HepG2 (cell line): Measurements from ENCODE around the gene DHRS11. TPM values are rescaled to one million over a fixed set of nuclear protein-coding genes. Genes with fewer than 3 reads are reported as not detected.

ENCODE experiments used
- ATF6 ChIP-seq: sonication (generic); formaldehyde crosslinking; conservative IDR thresholded peaks from 2 replicates; pipeline ENCODE4 v1.4.0; 2020; ENCODE audit warnings: missing genetic modification reagents
- ERF ChIP-seq: IDR thresholded peaks from 2 replicates; pipeline ENCODE4 v1.6.1; 2018; ENCODE audit warnings: missing biosample characterization, missing genetic modification reagents
- FLYWCH1 ChIP-seq: sonication (generic); formaldehyde crosslinking; IDR thresholded peaks from 2 replicates; pipeline ENCODE4 v1.8.1; 2023; ENCODE audit warnings: mild to moderate bottlenecking, missing genetic modification reagents
- GABPB1 ChIP-seq: IDR thresholded peaks from 2 replicates; pipeline ENCODE4 v1.6.1; 2016; ENCODE audit warnings: mild to moderate bottlenecking, missing genetic modification reagents, moderate library complexity, missing compliant biosample characterization
- KMT2B ChIP-seq: IDR thresholded peaks from 2 replicates; pipeline ENCODE4 v1.6.1; 2016; ENCODE audit warnings: missing genetic modification reagents, missing compliant biosample characterization
- MZF1 ChIP-seq: sonication (generic); formaldehyde crosslinking; IDR thresholded peaks from 2 replicates; pipeline ENCODE4 v1.8.1; 2023; ENCODE audit warnings: mild to moderate bottlenecking, missing genetic modification reagents, borderline replicate concordance
- NAIF1 ChIP-seq: sonication (generic); formaldehyde crosslinking; IDR thresholded peaks from 2 replicates; pipeline ENCODE4 v1.5.0; 2020; ENCODE audit warnings: mild to moderate bottlenecking, missing genetic modification reagents, borderline replicate concordance
- NFIB ChIP-seq: sonication (generic); formaldehyde crosslinking; IDR thresholded peaks from 2 replicates; pipeline ENCODE4 v1.9.0; 2021; ENCODE audit warnings: missing genetic modification reagents, mild to moderate bottlenecking, borderline replicate concordance
- NONO ChIP-seq, 2 experiments: fragments of 450-650 bp in 1 of 2; sonication (generic) in 1 of 2; formaldehyde crosslinking in 1 of 2; IDR thresholded peaks in 1 of 2; conservative IDR thresholded peaks in 1 of 2; 2 replicates each; pipeline versions ENCODE4 v1.6.1 to v1.8.0; 2017 to 2022; ENCODE audit warnings: mild to moderate bottlenecking in 1 of 2, missing genetic modification reagents in 1 of 2, moderate library complexity in 1 of 2
- POLR2A ChIP-seq, 2 experiments: IDR thresholded peaks; 2 replicates each; pipeline ENCODE4 v1.6.1; 2011; ENCODE audit warnings: low read depth in 2 of 2, low read length in 2 of 2, mild to moderate bottlenecking in 1 of 2, moderate library complexity in 1 of 2; ENCODE audit not compliant: insufficient read depth in 1 of 2
- SKIL ChIP-seq: sonication (generic); formaldehyde crosslinking; IDR thresholded peaks from 2 replicates; pipeline ENCODE4 v1.8.0; 2022; ENCODE audit warnings: missing genetic modification reagents, mild to moderate bottlenecking, moderate library complexity, borderline replicate concordance
- SRSF1 ChIP-seq: fragments of 200-400 bp; formaldehyde crosslinking; optimal IDR thresholded peaks from 2 replicates; pipeline ENCODE3; 2017; ENCODE audit warnings: mild to moderate bottlenecking, low read depth, low read length, moderate library complexity
- TMF1 ChIP-seq: sonication (generic); formaldehyde crosslinking; IDR thresholded peaks from 2 replicates; pipeline ENCODE4 v1.8.1; 2022; ENCODE audit warnings: low read depth, missing genetic modification reagents
- TOPORS ChIP-seq: sonication (generic); formaldehyde crosslinking; IDR thresholded peaks from 2 replicates; pipeline ENCODE4 v1.8.0; 2023; ENCODE audit warnings: mild to moderate bottlenecking, missing genetic modification reagents
- UBTF ChIP-seq: sonication (generic); formaldehyde crosslinking; IDR thresholded peaks from 2 replicates; pipeline ENCODE4 v1.4.0; 2020; ENCODE audit warnings: mild to moderate bottlenecking, missing genetic modification reagents
- ZFAT ChIP-seq: sonication (generic); formaldehyde crosslinking; conservative IDR thresholded peaks from 2 replicates; pipeline ENCODE4 v1.8.1; 2023; ENCODE audit warnings: missing genetic modification reagents, inconsistent platforms
- ZFY ChIP-seq: sonication (generic); formaldehyde crosslinking; IDR thresholded peaks from 2 replicates; pipeline ENCODE4 v1.4.0; 2020; ENCODE audit warnings: missing genetic modification reagents
- ZNF274 ChIP-seq: sonication (generic); formaldehyde crosslinking; IDR thresholded peaks from 2 replicates; pipeline ENCODE4 v1.5.1; 2020; ENCODE audit warnings: mild to moderate bottlenecking, missing genetic modification reagents
- ZNF337 ChIP-seq: sonication (generic); formaldehyde crosslinking; IDR thresholded peaks from 2 replicates; pipeline ENCODE4 v1.5.1; 2020; ENCODE audit warnings: missing genetic modification reagents, low read depth, mild to moderate bottlenecking, borderline replicate concordance
- ZNF619 ChIP-seq: sonication (generic); formaldehyde crosslinking; IDR thresholded peaks from 2 replicates; pipeline ENCODE4 v1.4.0; 2020; ENCODE audit warnings: mild to moderate bottlenecking, missing genetic modification reagents
- ZNF644 ChIP-seq: IDR thresholded peaks from 2 replicates; pipeline ENCODE4 v1.6.1; 2016; ENCODE audit warnings: low read depth
- ZNF703 ChIP-seq: sonication (generic); formaldehyde crosslinking; IDR thresholded peaks from 2 replicates; pipeline ENCODE4 v1.5.1; 2020; ENCODE audit warnings: missing genetic modification reagents, mild to moderate bottlenecking, moderate library complexity, borderline replicate concordance
- ZNF841 ChIP-seq: sonication (generic); formaldehyde crosslinking; IDR thresholded peaks from 2 replicates; pipeline ENCODE4 v1.8.1; 2023; ENCODE audit warnings: missing genetic modification reagents, borderline replicate concordance
- ZNF850 ChIP-seq: sonication (generic); formaldehyde crosslinking; conservative IDR thresholded peaks from 2 replicates; pipeline ENCODE4 v1.9.0; 2021; ENCODE audit warnings: mild to moderate bottlenecking, missing genetic modification reagents
- ZNF883 ChIP-seq: sonication (generic); formaldehyde crosslinking; IDR thresholded peaks from 2 replicates; pipeline ENCODE4 v1.5.1; 2020; ENCODE audit warnings: mild to moderate bottlenecking, missing genetic modification reagents; ENCODE audit errors: not compliant biosample characterization
- polyA plus RNA-seq, 8 experiments: library from polyadenylated mRNA; depleted of rRNA in 3 of 8; stranded (reverse) in 7 of 8; unstranded in 1 of 8; fragments of >200 nt; fragmentation: Illumina TruSeq in 4 of 8; extraction: Trizol in 4 of 8; gene quantifications; 2 replicates each; pipeline versions ENCODE4 v1.2.1 to v1.2.3, GENCODE V29; 2011 to 2016; ENCODE audit warnings: low read depth in 4 of 8, missing spikeins in 1 of 8, mixed read lengths in 1 of 8; ENCODE audit not compliant: insufficient read depth in 1 of 8
- total RNA-seq, 5 experiments: library from RNA; depleted of rRNA; stranded (reverse); fragments of >200 nt; fragmentation: Illumina TruSeq; extraction: Trizol; gene quantifications; 2 replicates each; pipeline ENCODE4 v1.2.3, GENCODE V29; 2016; ENCODE audit warnings: low read depth in 1 of 5

DHRS11 gene
- total and polyA plus RNA-seq, 2 of the 13 experiments (the other 11 are each of a cell fraction or from before 2014, with no cell fraction given): 28.4 to 41.9 TPM

GRCh38 chr17:36545077-36545464 lies 46.6 kb upstream of the DHRS11 start (continued):
- no peak for TF ChIP-seq ZFY (CRISPR knock-in tag)
- TF ChIP-seq MZF1 (CRISPR knock-in tag): no peak
- peak; percentile 73; the same call in 1 of the 2 replicates for TF ChIP-seq TMF1 (CRISPR knock-in tag)
- no peak; a peak in 1 of 4 replicates for TF ChIP-seq POLR2A (IDR thresholded peaks at IDR 0.05; ENCODE audit: insufficient read depth in 1 of 2, low read depth in 2 of 2, low read length in 2 of 2)
- TF ChIP-seq SRSF1: peak; percentile 3
- no peak for TF ChIP-seq ERF (CRISPR knock-in tag)
- TF ChIP-seq ZFAT: no peak
- 0 out of 2 replicates have a peak, but pooled peaks have one; percentile 1 for TF ChIP-seq SKIL (CRISPR knock-in tag)
- no peak for TF ChIP-seq ZNF644
- no peak for TF ChIP-seq ZNF703
- no peak; the same call in 1 of the 2 replicates for TF ChIP-seq UBTF (CRISPR knock-in tag)
- no peak for TF ChIP-seq NFIB (CRISPR knock-in tag)
- no peak for TF ChIP-seq NAIF1 (CRISPR knock-in tag)
- no peak for TF ChIP-seq NONO (IDR thresholded peaks at IDR 0.05)
- no peak; the same call in none of the 2 replicates for TF ChIP-seq NONO (CRISPR knock-in tag; conservative IDR thresholded peaks at IDR 0.05)
- no peak for TF ChIP-seq ZNF883 (CRISPR knock-in tag)
- TF ChIP-seq TOPORS (CRISPR knock-in tag): 0 out of 2 replicates have a peak, but pooled peaks have one; percentile 8
- peak; percentile 70; the same call in 1 of the 2 replicates for TF ChIP-seq ZNF841 (CRISPR knock-in tag)
- TF ChIP-seq ZNF337: no peak
- no peak for TF ChIP-seq FLYWCH1 (CRISPR knock-in tag)
- no peak for TF ChIP-seq ZNF274 (CRISPR knock-in tag)
- no peak for TF ChIP-seq ZNF619 (CRISPR knock-in tag)
- TF ChIP-seq ATF6 (CRISPR knock-in tag): no peak
- TF ChIP-seq ZNF850: peak; percentile 72; the same call in 1 of the 2 replicates
- TF ChIP-seq GABPB1 (CRISPR knock-in tag): no peak
- no peak for TF ChIP-seq KMT2B
